ENCODE data around the gene RNU7-1. TPM values are rescaled to one million over a fixed set of nuclear protein-coding genes. Genes with fewer than 3 reads are reported as not detected.
A peak's percentile ranks its signal among the peaks of the same experiment; 100 is the strongest.

RNU7-1 gene
- total RNA-seq, 1 donor from 2014 or later: not detected

GRCh38 chr12:6914246-6914946 is 29.2 kb upstream of the RNU7-1 start, which contains the start of gene ENO2:
Gene ENO2, plus strand, starts transcription at chr12:6914580. Its CDS starts 1,253 bp downstream, at chr12:6915833.
- Mint-ChIP-seq H3K27me3 (no peaks in the 10 kb centered on the region), H3K4me1 (peaks cover 40% of the 10 kb centered on the region), H3K9me3 (no peaks in the 10 kb centered on the region), H3K27ac (peak within 1 kb of the TSS; percentile 94), H3K4me3 (peak within 1 kb of the TSS; percentile 99), H3K36me3 (ENCODE audit: low read depth) (peaks cover 26% of the 10 kb centered on the region)
- intact Hi-C loops (cut with micrococcal nuclease): loop anchor here (1.0 to 2.0 kb wide), 4 partner anchors 23 to 50 kb away; partner anchors contain the start of genes C12orf57 and SPSB2
- peak; percentile 94 for DNase-seq

GRCh38 chr12:6914947-6915788 is 28.4 kb upstream of the RNU7-1 start:
- Mint-ChIP-seq H3K27ac (peak overlapping the region; percentile 94), H3K4me3 (peak overlapping the region; percentile 99), H3K9me3 (no peaks in the 10 kb centered on the region), H3K36me3 (ENCODE audit: low read depth) (peaks cover 34% of the 10 kb centered on the region), H3K4me1 (peaks cover 47% of the 10 kb centered on the region), H3K27me3 (no peaks in the 10 kb centered on the region)
- peak; percentile 71 for DNase-seq
- intact Hi-C loops (cut with micrococcal nuclease): loop anchor here (1.0 to 2.0 kb wide), 4 partner anchors 24 to 50 kb away; partner anchors contain the start of genes C12orf57 and SPSB2

GRCh38 chr12:6915789-6916285 is 27.8 kb upstream of the RNU7-1 start:
- DNase-seq: no peak
- Mint-ChIP-seq H3K9me3 (no peaks in the 10 kb centered on the region), H3K27me3 (no peaks in the 10 kb centered on the region), H3K4me3 (peak overlapping the region; percentile 99), H3K27ac (peak overlapping the region; percentile 94), H3K36me3 (ENCODE audit: low read depth) (peaks cover 34% of the 10 kb centered on the region), H3K4me1 (peaks cover 47% of the 10 kb centered on the region)
- intact Hi-C loops (cut with micrococcal nuclease): loop anchor here (2.0 kb wide), 2 partner anchors 43 to 49 kb away; partner anchors contain the start of gene SPSB2

- Mint-ChIP-seq H3K36me3 (ENCODE audit: low read depth) (peaks cover 40% of the 10 kb centered on the region), H3K9me3 (no peaks in the 10 kb centered on the region), H3K27me3 (no peaks in the 10 kb centered on the region), H3K4me3 (peak overlapping the region; percentile 99), H3K4me1 (peaks cover 49% of the 10 kb centered on the region), H3K27ac (no peak overlapping the region)
- intact Hi-C loops (cut with micrococcal nuclease): no loop called here
- no peak for DNase-seq
Observed at GRCh38 chr12:6916426-6917200, 27.0 kb upstream of the RNU7-1 start.

- Mint-ChIP-seq H3K9me3 (no peaks in the 10 kb centered on the region), H3K27me3 (no peaks in the 10 kb centered on the region), H3K36me3 (ENCODE audit: low read depth) (peaks cover 49% of the 10 kb centered on the region), H3K4me3 (no peak overlapping the region), H3K4me1 (peaks cover 53% of the 10 kb centered on the region), H3K27ac (no peak overlapping the region)
- no peak for DNase-seq
- intact Hi-C loops (cut with micrococcal nuclease): no loop called here
Observed at GRCh38 chr12:6917491-6918231, 26.0 kb upstream of the RNU7-1 start.

GRCh38 chr12:6919588-6919987 is 24.0 kb upstream of the RNU7-1 start:
- no peak for DNase-seq
- Mint-ChIP-seq H3K27me3 (no peaks in the 10 kb centered on the region), H3K9me3 (no peaks in the 10 kb centered on the region), H3K4me3 (no peak overlapping the region), H3K27ac (peak overlapping the region; percentile 62), H3K4me1 (peaks cover 55% of the 10 kb centered on the region), H3K36me3 (ENCODE audit: low read depth) (peaks cover 65% of the 10 kb centered on the region)
- intact Hi-C loops (cut with micrococcal nuclease): no loop called here

- H3K27me3 Mint-ChIP-seq: no peaks in the 10 kb centered on the region
- intact Hi-C loops (cut with micrococcal nuclease): loop anchor here (5.0 kb wide), 1 partner anchor 96 kb away; the partner anchor contains the start of gene LPCAT3
- DNase-seq: no peak
- H3K36me3 Mint-ChIP-seq (ENCODE audit: low read depth): peaks cover 55% of the 10 kb centered on the region
- no peak overlapping the region for H3K4me3 Mint-ChIP-seq
- H3K9me3 Mint-ChIP-seq: no peaks in the 10 kb centered on the region
- no peak overlapping the region for H3K27ac Mint-ChIP-seq
- peaks cover 44% of the 10 kb centered on the region for H3K4me1 Mint-ChIP-seq
Observed at GRCh38 chr12:6921539-6921938, 22.1 kb upstream of the RNU7-1 start.

- no peaks in the 10 kb centered on the region for H3K9me3 Mint-ChIP-seq
- H3K36me3 Mint-ChIP-seq (ENCODE audit: low read depth): peaks cover 51% of the 10 kb centered on the region
- intact Hi-C loops (cut with micrococcal nuclease): loop anchor here (5.0 kb wide), 1 partner anchor 95 kb away; the partner anchor contains the start of gene LPCAT3
- DNase-seq: no peak
- H3K27ac Mint-ChIP-seq: no peak overlapping the region
- H3K4me3 Mint-ChIP-seq: no peak overlapping the region
- H3K4me1 Mint-ChIP-seq: peaks cover 46% of the 10 kb centered on the region
- H3K27me3 Mint-ChIP-seq: no peaks in the 10 kb centered on the region
Observed at GRCh38 chr12:6921996-6922946, 21.3 kb upstream of the RNU7-1 start.

- intact Hi-C loops (cut with micrococcal nuclease): loop anchor here (5.0 kb wide), 1 partner anchor 94 kb away; the partner anchor contains the start of gene LPCAT3
- DNase-seq: no peak
- Mint-ChIP-seq H3K27me3 (no peaks in the 10 kb centered on the region), H3K4me1 (peaks cover 42% of the 10 kb centered on the region), H3K9me3 (no peaks in the 10 kb centered on the region), H3K4me3 (no peak overlapping the region), H3K36me3 (ENCODE audit: low read depth) (peaks cover 46% of the 10 kb centered on the region), H3K27ac (peak overlapping the region; percentile 71)
Observed at GRCh38 chr12:6923003-6923732, 20.4 kb upstream of the RNU7-1 start.

GRCh38 chr12:6923851-6924250 is 19.8 kb upstream of the RNU7-1 start:
- H3K27me3 Mint-ChIP-seq: no peaks in the 10 kb centered on the region
- no peak for DNase-seq
- H3K9me3 Mint-ChIP-seq: no peaks in the 10 kb centered on the region
- intact Hi-C loops (cut with micrococcal nuclease): loop anchor here (1.0 to 5.0 kb wide), 5 partner anchors 14 to 185 kb away; partner anchors contain the start of genes C1RL, LPCAT3 and LRRC23
- H3K36me3 Mint-ChIP-seq (ENCODE audit: low read depth): peaks cover 49% of the 10 kb centered on the region
- peaks cover 46% of the 10 kb centered on the region for H3K4me1 Mint-ChIP-seq
- no peak overlapping the region for H3K4me3 Mint-ChIP-seq
- H3K27ac Mint-ChIP-seq: peak overlapping the region; percentile 72

- Mint-ChIP-seq H3K4me1 (peaks cover 50% of the 10 kb centered on the region), H3K4me3 (peak overlapping the region; percentile 69), H3K36me3 (ENCODE audit: low read depth) (peaks cover 39% of the 10 kb centered on the region), H3K27me3 (no peaks in the 10 kb centered on the region), H3K9me3 (no peaks in the 10 kb centered on the region), H3K27ac (peak overlapping the region; percentile 59)
- intact Hi-C loops (cut with micrococcal nuclease): loop anchor here (2.0 kb wide), 1 partner anchor 184 kb away; the partner anchor contains the start of gene C1RL
- DNase-seq: no peak
Observed at GRCh38 chr12:6925239-6925539, 18.4 kb upstream of the RNU7-1 start.
